GM12878 (cell line): Measurements from ENCODE around the gene PRKCB. TPM values are rescaled to one million over a fixed set of nuclear protein-coding genes. Genes with fewer than 3 reads are reported as not detected.

Experiments used
- CREM ChIP-seq: IDR thresholded peaks from 2 replicates; pipeline ENCODE4 v1.6.1; 2014; ENCODE audit warnings: antibody characterized with exemption, low read depth
- MEF2A ChIP-seq: IDR thresholded peaks from 2 replicates; pipeline ENCODE4 v1.6.1; 2011; ENCODE audit warnings: low read depth, mild to moderate bottlenecking, low read length, moderate library complexity; ENCODE audit not compliant: insufficient read depth
- NFIC ChIP-seq: IDR thresholded peaks from 2 replicates; pipeline ENCODE4 v1.6.1; 2012; ENCODE audit warnings: low read depth, mild to moderate bottlenecking, inconsistent platforms, low read length, moderate library complexity
- PAX8 ChIP-seq: fragments of 450-650 bp; IDR thresholded peaks from 2 replicates; pipeline ENCODE4 v1.6.1; 2017; ENCODE audit warnings: mild to moderate bottlenecking, moderate library complexity
- POLR2AphosphoS5 ChIP-seq: IDR thresholded peaks from 2 replicates; pipeline ENCODE4 v1.6.1; 2011; ENCODE audit warnings: mild to moderate bottlenecking, low read length, inconsistent platforms
- SREBF1 ChIP-seq: IDR thresholded peaks from 2 replicates; pipeline ENCODE4 v1.6.1; 2012; ENCODE audit warnings: mild to moderate bottlenecking, low read length
- polyA plus RNA-seq, 11 experiments: library from polyadenylated mRNA; depleted of rRNA in 4 of 11; unstranded in 6 of 11; stranded (reverse) in 5 of 11; fragments of >200 nt; fragmentation: Nextera tagmentation in 4 of 11; fragmentation: Illumina TruSeq in 1 of 11; extraction: Ambion mirVana in 4 of 11; extraction: Trizol in 1 of 11; gene quantifications; 1 replicate in 1 of 11; 2 replicates in 10 of 11; pipeline versions ENCODE4 v1.2.1 to v1.2.3, GENCODE V29; 2011 to 2016; ENCODE audit warnings: inconsistent platforms in 2 of 11, missing spikeins in 2 of 11, low read depth in 1 of 11
- total RNA-seq, 4 experiments: library from RNA; depleted of rRNA in 3 of 4; stranded (reverse); fragments of >200 nt in 3 of 4; fragmentation: Illumina TruSeq in 1 of 4; extraction: Trizol in 1 of 4; gene quantifications; 2 replicates each; pipeline versions ENCODE4 v1.2.1 to v1.2.3, GENCODE V29; 2013 to 2021
- TF ChIP-seq, protein P1 (sequence below): IDR thresholded peaks from 2 replicates; pipeline ENCODE4 v1.6.1; 2011; ENCODE audit warnings: borderline replicate concordance, low read depth, mild to moderate bottlenecking, moderate library complexity, low read length; ENCODE audit not compliant: insufficient read depth, poor library complexity, severe bottlenecking
- TF ChIP-seq, protein P2 (sequence below): IDR thresholded peaks from 2 replicates; pipeline ENCODE4 v1.6.1; 2012; ENCODE audit warnings: low read length, inconsistent platforms
- TF ChIP-seq, protein P3 (sequence below): fragments of 450-650 bp; IDR thresholded peaks from 2 replicates; pipeline ENCODE4 v1.6.1; 2017; ENCODE audit warnings: antibody characterized with exemption, mild to moderate bottlenecking, moderate library complexity

Gene PRKCB
- total and polyA plus RNA-seq, 10 of the 15 experiments (the other 5 are each of a cell fraction or from before 2014, with no cell fraction given) = 21.4 to 158 (median 97.3) TPM

DNA sequence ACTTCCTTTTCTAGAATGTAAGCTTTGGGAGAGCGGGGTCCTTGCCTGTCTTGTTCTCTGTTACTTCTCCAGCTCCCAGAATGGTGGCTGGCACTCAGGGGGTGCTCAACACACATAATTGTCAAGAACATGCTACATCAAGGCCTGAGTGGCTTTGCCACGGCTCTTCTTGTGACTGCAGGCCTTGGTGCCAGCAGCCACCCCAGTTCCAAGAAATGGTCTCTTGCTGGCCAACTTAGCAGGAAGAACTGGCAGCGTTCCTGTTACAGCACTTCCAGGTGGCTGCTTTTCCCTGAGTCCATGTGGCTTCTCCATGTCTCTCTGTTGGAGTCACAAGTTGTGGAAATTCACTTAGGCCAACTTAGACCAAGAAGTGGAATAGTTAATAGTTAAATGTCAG is 36.1 kb downstream of the PRKCB start (continued):
- TF ChIP-seq, protein P1, sequence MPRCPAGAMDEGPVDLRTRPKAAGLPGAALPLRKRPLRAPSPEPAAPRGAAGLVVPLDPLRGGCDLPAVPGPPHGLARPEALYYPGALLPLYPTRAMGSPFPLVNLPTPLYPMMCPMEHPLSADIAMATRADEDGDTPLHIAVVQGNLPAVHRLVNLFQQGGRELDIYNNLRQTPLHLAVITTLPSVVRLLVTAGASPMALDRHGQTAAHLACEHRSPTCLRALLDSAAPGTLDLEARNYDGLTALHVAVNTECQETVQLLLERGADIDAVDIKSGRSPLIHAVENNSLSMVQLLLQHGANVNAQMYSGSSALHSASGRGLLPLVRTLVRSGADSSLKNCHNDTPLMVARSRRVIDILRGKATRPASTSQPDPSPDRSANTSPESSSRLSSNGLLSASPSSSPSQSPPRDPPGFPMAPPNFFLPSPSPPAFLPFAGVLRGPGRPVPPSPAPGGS = no peak
- TF ChIP-seq CREM (no peak), MEF2A (no peak), NFIC (no peak), POLR2AphosphoS5 (no peak), SREBF1 (no peak), PAX8 (no peak)
- TF ChIP-seq, protein P2, sequence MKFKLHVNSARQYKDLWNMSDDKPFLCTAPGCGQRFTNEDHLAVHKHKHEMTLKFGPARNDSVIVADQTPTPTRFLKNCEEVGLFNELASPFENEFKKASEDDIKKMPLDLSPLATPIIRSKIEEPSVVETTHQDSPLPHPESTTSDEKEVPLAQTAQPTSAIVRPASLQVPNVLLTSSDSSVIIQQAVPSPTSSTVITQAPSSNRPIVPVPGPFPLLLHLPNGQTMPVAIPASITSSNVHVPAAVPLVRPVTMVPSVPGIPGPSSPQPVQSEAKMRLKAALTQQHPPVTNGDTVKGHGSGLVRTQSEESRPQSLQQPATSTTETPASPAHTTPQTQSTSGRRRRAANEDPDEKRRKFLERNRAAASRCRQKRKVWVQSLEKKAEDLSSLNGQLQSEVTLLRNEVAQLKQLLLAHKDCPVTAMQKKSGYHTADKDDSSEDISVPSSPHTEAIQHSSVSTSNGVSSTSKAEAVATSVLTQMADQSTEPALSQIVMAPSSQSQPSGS = no peak
- TF ChIP-seq, protein P3, sequence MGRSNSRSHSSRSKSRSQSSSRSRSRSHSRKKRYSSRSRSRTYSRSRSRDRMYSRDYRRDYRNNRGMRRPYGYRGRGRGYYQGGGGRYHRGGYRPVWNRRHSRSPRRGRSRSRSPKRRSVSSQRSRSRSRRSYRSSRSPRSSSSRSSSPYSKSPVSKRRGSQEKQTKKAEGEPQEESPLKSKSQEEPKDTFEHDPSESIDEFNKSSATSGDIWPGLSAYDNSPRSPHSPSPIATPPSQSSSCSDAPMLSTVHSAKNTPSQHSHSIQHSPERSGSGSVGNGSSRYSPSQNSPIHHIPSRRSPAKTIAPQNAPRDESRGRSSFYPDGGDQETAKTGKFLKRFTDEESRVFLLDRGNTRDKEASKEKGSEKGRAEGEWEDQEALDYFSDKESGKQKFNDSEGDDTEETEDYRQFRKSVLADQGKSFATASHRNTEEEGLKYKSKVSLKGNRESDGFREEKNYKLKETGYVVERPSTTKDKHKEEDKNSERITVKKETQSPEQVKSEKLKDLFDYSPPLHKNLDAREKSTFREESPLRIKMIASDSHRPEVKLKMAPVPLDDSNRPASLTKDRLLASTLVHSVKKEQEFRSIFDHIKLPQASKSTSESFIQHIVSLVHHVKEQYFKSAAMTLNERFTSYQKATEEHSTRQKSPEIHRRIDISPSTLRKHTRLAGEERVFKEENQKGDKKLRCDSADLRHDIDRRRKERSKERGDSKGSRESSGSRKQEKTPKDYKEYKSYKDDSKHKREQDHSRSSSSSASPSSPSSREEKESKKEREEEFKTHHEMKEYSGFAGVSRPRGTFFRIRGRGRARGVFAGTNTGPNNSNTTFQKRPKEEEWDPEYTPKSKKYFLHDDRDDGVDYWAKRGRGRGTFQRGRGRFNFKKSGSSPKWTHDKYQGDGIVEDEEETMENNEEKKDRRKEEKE = no peak
